Ishikawa (cell line): ENCODE data around the gene FBXW12.

Experiments used
- CEBPB ChIP-seq: IDR thresholded peaks from 2 replicates; pipeline ENCODE4 v1.6.1; 2012
- CREB1 ChIP-seq: IDR thresholded peaks from 2 replicates; pipeline ENCODE4 v1.6.1; 2012; ENCODE audit warnings: low read depth
- EGR1 ChIP-seq: IDR thresholded peaks from 2 replicates; pipeline ENCODE4 v1.6.1; 2012
- EP300 ChIP-seq: IDR thresholded peaks from 2 replicates; pipeline ENCODE4 v1.6.1; 2012; ENCODE audit warnings: borderline replicate concordance
- FOXM1 ChIP-seq: IDR thresholded peaks from 2 replicates; pipeline ENCODE4 v1.6.1; 2012; ENCODE audit warnings: low read depth, borderline replicate concordance
- MAX ChIP-seq: IDR thresholded peaks from 2 replicates; pipeline ENCODE4 v1.6.1; 2012
- RAD21 ChIP-seq: IDR thresholded peaks from 2 replicates; pipeline ENCODE4 v1.6.1; 2012; ENCODE audit warnings: low read depth
- REST ChIP-seq: IDR thresholded peaks from 2 replicates; pipeline ENCODE4 v1.6.1; 2012; ENCODE audit warnings: low read depth, mild to moderate bottlenecking
- TAF1 ChIP-seq: IDR thresholded peaks from 2 replicates; pipeline ENCODE4 v1.6.1; 2012; ENCODE audit warnings: low read depth, mild to moderate bottlenecking
- TCF12 ChIP-seq: IDR thresholded peaks from 2 replicates; pipeline ENCODE4 v1.6.1; 2012; ENCODE audit warnings: low read depth
- TEAD4 ChIP-seq: IDR thresholded peaks from 2 replicates; pipeline ENCODE4 v1.6.1; 2012
- USF1 ChIP-seq: IDR thresholded peaks from 2 replicates; pipeline ENCODE4 v1.6.1; 2012
- YY1 ChIP-seq: IDR thresholded peaks from 2 replicates; pipeline ENCODE4 v1.6.1; 2012; ENCODE audit warnings: low read depth
- ZBTB7A ChIP-seq: IDR thresholded peaks from 2 replicates; pipeline ENCODE4 v1.6.1; 2012; ENCODE audit warnings: low read depth

- TF ChIP-seq TAF1 (no peak), REST (no peak), YY1 (no peak), RAD21 (no peak), MAX (no peak), EP300 (no peak), CREB1 (no peak), EGR1 (no peak), USF1 (no peak), CEBPB (no peak), TEAD4 (no peak), ZBTB7A (no peak), TCF12 (no peak), FOXM1 (no peak)
Measured at GRCh38 chr3:48440590-48440958, 68.6 kb downstream of the FBXW12 start.
